Breast epithelium (tissue), 4 donors: ENCODE data around the gene DEDD2. TPM values are rescaled to one million over a fixed set of nuclear protein-coding genes. Genes with fewer than 3 reads are reported as not detected.

Experiments used
- DNase-seq, 2 donors: peaks; one replicate each; pipeline ENCODE4 v3.0.0-alpha.2; 2019; ENCODE audit warnings: low spot score in 2 of 2
- H3K27ac ChIP-seq, 2 donors: fragments of 200-600 bp; sonication (generic) in 1 of 2; one replicate each; pipeline ENCODE4 v1.5.1; 2016 to 2019; ENCODE audit warnings: mild to moderate bottlenecking in 1 of 2
- H3K27me3 ChIP-seq, 2 donors: fragments of 200-600 bp; sonication (generic) in 1 of 2; one replicate each; pipeline versions ENCODE4 v1.5.1 to v1.6.0; 2017 to 2019; ENCODE audit warnings: control low read depth in 1 of 2, mild to moderate bottlenecking in 1 of 2
- H3K36me3 ChIP-seq: fragments of 200-600 bp; one replicate; pipeline ENCODE4 v1.5.1; 2019
- H3K4me1 ChIP-seq, 2 donors: fragments of 200-600 bp; sonication (generic); one replicate each; pipeline ENCODE4 v1.5.1; 2016 to 2019; ENCODE audit warnings: control low read depth in 1 of 2
- H3K4me3 ChIP-seq, 3 donors: fragments of 200-600 bp; sonication (generic); 1 replicate in 2 of 3; 2 replicates in 1 of 3; pipeline ENCODE4 v1.5.1; 2016 to 2019; ENCODE audit warnings: mild to moderate bottlenecking in 3 of 3, moderate library complexity in 2 of 3
- H3K9me3 ChIP-seq, 2 donors: fragments of 200-600 bp; sonication (generic) in 1 of 2; one replicate each; pipeline ENCODE4 v1.5.1; 2016 to 2019; ENCODE audit warnings: control low read depth in 1 of 2
- CTCF ChIP-seq, 3 donors: fragments of 450-650 bp; IDR thresholded peaks; one replicate each; pipeline ENCODE4 v1.5.1; 2016 to 2017; ENCODE audit warnings: antibody characterized with exemption in 3 of 3, mild to moderate bottlenecking in 3 of 3, moderate library complexity in 3 of 3
- POLR2A ChIP-seq: fragments of 450-650 bp; IDR thresholded peaks from one replicate; pipeline ENCODE4 v1.6.1; 2016; ENCODE audit warnings: antibody characterized with exemption, mild to moderate bottlenecking, moderate library complexity
- POLR2AphosphoS5 ChIP-seq, 3 donors: sonication (generic); formaldehyde crosslinking; IDR thresholded peaks; one replicate each; pipeline ENCODE4 v1.6.1; 2017; ENCODE audit warnings: antibody characterized with exemption in 3 of 3
- intact Hi-C: fragments of 100-400 bp; cut with DNase I; formaldehyde crosslinking; loops from one replicate; pipeline ENCODE4 v1.15.1; 2023; ENCODE audit warnings: low total_unique reads
- total RNA-seq, 3 donors: library from RNA; depleted of rRNA; stranded (reverse); fragments of >200 nt; gene quantifications; one replicate each; pipeline ENCODE4 v1.1.0, GENCODE V29; 2016

DEDD2 gene
- total RNA-seq, 3 donors from 2014 or later, result 31.4 to 64.0 (median 37.0) TPM

DNA sequence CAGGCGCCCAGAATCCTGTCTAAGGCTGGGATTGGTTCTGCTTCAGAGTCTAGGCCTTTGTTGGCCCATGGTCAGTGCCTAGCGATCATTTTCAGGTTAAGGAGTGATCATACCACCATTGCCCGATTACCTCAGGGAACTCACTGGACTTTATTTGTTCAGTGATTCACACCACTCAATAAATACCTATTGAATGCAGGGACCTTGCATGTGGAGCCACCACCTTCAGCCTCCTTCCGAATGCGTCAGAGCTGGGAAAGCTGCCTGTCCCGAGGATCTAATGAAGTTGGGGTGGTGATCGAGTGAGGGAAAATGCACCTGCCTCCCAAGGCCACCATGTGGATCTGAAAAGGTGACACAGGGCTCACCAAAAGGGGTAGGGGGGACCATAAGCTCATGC is 45.2 kb downstream of the DEDD2 start:
- H3K27me3 ChIP-seq, result peaks cover 0 to 21% of the 10 kb centered on the region in 2 donors
- no peak for DNase-seq
- H3K27ac ChIP-seq, result no peak overlapping the region
- intact Hi-C loops, result no loop called here
- H3K4me1 ChIP-seq, result peaks cover 0 to 6% of the 10 kb centered on the region in 2 donors
- H3K36me3 ChIP-seq, result no peaks in the 10 kb centered on the region
- H3K9me3 ChIP-seq, result no peaks in the 10 kb centered on the region
- TF ChIP-seq POLR2A, result no peak
- TF ChIP-seq CTCF (IDR thresholded peaks at IDR 0.05), result no peak
- no peak for TF ChIP-seq POLR2AphosphoS5 (IDR thresholded peaks at IDR 0.05)
- H3K4me3 ChIP-seq, result no peak overlapping the region

DNA sequence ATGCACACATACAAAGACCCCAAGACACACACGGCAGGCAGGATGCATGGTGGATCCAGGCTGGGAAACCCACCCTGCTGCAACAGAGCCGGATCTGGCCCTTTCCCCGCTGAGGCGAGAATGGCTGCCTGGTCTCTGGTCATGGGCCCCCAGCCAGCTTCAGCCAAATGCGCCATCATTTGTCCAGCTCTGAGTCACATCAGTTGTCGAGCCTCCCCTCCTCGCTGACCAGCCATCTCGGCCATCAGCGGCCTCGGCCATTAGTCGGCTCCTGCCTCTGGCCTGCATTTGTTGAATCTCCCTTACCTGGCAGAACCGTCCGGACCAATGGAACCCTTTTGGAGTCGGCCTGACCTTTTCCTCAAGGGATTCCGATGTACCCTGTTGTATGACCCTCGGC is 46.8 kb downstream of the DEDD2 start:
- TF ChIP-seq POLR2A (no peak), CTCF (IDR thresholded peaks at IDR 0.05) (no peak), POLR2AphosphoS5 (IDR thresholded peaks at IDR 0.05) (no peak)
- Histone ChIP-seq H3K9me3 (no peaks in the 10 kb centered on the region), H3K36me3 (no peaks in the 10 kb centered on the region), H3K27ac (no peak overlapping the region), H3K27me3 (peaks cover 0 to 17% of the 10 kb centered on the region in 2 donors), H3K4me3 (no peak overlapping the region), H3K4me1 (peaks cover 0 to 2% of the 10 kb centered on the region in 2 donors)
- intact Hi-C loops, result no loop called here
- DNase-seq, result no peak

GRCh38 chr19:42169486-42170413 is 47.7 kb downstream of the DEDD2 start:
- TF ChIP-seq POLR2A, result no peak
- no peak for TF ChIP-seq CTCF (IDR thresholded peaks at IDR 0.05)
- TF ChIP-seq POLR2AphosphoS5 (IDR thresholded peaks at IDR 0.05), result no peak
- H3K36me3 ChIP-seq, result no peaks in the 10 kb centered on the region
- intact Hi-C loops, result no loop called here
- H3K4me3 ChIP-seq, result no peak overlapping the region
- DNase-seq, result no peak
- H3K4me1 ChIP-seq, result no peaks in the 10 kb centered on the region
- no peak overlapping the region for H3K27ac ChIP-seq
- peaks cover 0 to 7% of the 10 kb centered on the region in 2 donors for H3K27me3 ChIP-seq
- no peaks in the 10 kb centered on the region for H3K9me3 ChIP-seq

DNA sequence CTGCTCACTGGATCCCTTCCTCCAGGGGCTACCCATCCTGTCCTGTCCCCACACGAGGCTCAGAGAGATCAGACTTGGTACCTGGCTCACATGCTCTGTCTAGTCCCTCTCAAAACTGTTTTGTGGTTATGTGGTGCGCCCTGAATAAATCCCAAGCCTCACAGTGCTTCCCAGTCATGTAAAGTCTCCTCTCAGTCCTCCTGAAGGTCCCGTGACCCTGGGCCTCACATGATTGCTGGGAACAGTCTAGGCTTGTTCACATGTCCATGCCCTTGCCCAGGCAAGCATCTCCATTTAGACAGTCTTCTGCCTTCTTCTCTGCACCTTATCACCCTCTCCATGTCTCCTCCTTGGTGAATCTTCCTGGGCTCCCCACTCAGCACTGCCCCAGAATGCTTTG is 49.3 kb downstream of the DEDD2 start:
- DNase-seq, result no peak
- intact Hi-C loops, result no loop called here
- Histone ChIP-seq H3K27me3 (peaks cover 0 to 3% of the 10 kb centered on the region in 2 donors), H3K4me3 (no peak overlapping the region), H3K4me1 (no peaks in the 10 kb centered on the region), H3K9me3 (no peaks in the 10 kb centered on the region), H3K36me3 (no peaks in the 10 kb centered on the region), H3K27ac (no peak overlapping the region)
- TF ChIP-seq CTCF (IDR thresholded peaks at IDR 0.05) (no peak), POLR2AphosphoS5 (IDR thresholded peaks at IDR 0.05) (no peak), POLR2A (no peak)

DNA sequence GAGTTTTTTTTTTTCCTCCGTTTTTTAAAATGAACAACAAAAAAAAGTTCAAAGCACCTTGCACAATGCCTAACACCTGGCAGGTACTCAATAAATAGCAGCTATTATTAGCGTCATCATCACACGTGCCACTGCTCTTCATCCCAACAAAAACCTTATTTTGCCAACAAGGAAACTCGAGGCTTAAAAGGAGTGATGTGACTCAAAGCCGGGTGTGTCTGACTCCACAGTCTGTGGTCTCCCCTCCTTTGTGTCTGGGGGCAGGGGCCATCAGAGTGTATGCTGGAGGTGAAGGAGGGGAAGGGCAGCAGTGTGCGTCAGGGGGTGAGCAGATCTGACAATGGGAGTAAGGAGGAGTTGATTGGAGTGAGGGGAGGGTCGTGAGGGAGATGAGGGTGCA is 51.2 kb downstream of the DEDD2 start:
- Histone ChIP-seq H3K36me3 (no peaks in the 10 kb centered on the region), H3K27ac (no peak overlapping the region), H3K4me1 (no peaks in the 10 kb centered on the region), H3K27me3 (no peaks in the 10 kb centered on the region), H3K9me3 (no peaks in the 10 kb centered on the region), H3K4me3 (no peak overlapping the region)
- intact Hi-C loops, result no loop called here
- no peak for DNase-seq
- TF ChIP-seq CTCF (IDR thresholded peaks at IDR 0.05), result no peak
- TF ChIP-seq POLR2A, result no peak
- no peak for TF ChIP-seq POLR2AphosphoS5 (IDR thresholded peaks at IDR 0.05)
